DOHH2 (cell line): ENCODE measurements around the gene AGK.

Experiments used
- H3F3A ChIP-seq: fragments of 200-600 bp; sonication (generic), shearing (Covaris generic); 2 replicates; pipeline ENCODE4 v1.6.0; 2016; ENCODE audit warnings: antibody characterized with exemption, mild to moderate bottlenecking; ENCODE audit not compliant: control insufficient read depth, insufficient read depth
- H3K27ac ChIP-seq: fragments of 200-600 bp; sonication (generic); 2 replicates; pipeline ENCODE4 v1.5.1; 2014; ENCODE audit warnings: low read depth, mild to moderate bottlenecking, low read length, moderate library complexity
- H3K27me3 ChIP-seq: fragments of 200-600 bp; sonication (generic); 2 replicates; pipeline ENCODE4 v1.6.1; 2014; ENCODE audit warnings: mild to moderate bottlenecking, low read length, mixed read lengths; ENCODE audit not compliant: control insufficient read depth
- H3K36me3 ChIP-seq: fragments of 200-600 bp; sonication (generic); 2 replicates; pipeline ENCODE4 v1.6.1; 2014; ENCODE audit warnings: mild to moderate bottlenecking, low read length, moderate library complexity, mixed read lengths; ENCODE audit not compliant: control insufficient read depth
- H3K4me1 ChIP-seq: fragments of 200-600 bp; sonication (generic); 2 replicates; pipeline ENCODE4 v1.6.1; 2014; ENCODE audit warnings: mild to moderate bottlenecking, low read length, mixed read lengths; ENCODE audit not compliant: control insufficient read depth
- H3K4me2 ChIP-seq: fragments of 200-600 bp; sonication (generic); 2 replicates; pipeline ENCODE4 v1.6.0; 2014; ENCODE audit warnings: mild to moderate bottlenecking, low read length, moderate library complexity
- H3K4me3 ChIP-seq: fragments of 200-600 bp; sonication (generic); 2 replicates; pipeline ENCODE4 v1.5.1; 2014; ENCODE audit warnings: mild to moderate bottlenecking, low read length, mixed read lengths
- H3K79me2 ChIP-seq: fragments of 200-600 bp; sonication (generic); 2 replicates; pipeline ENCODE4 v1.6.1; 2014; ENCODE audit warnings: mild to moderate bottlenecking, low read length, mixed read lengths; ENCODE audit not compliant: control insufficient read depth
- H3K9me2 ChIP-seq: fragments of 200-600 bp; sonication (generic); replicated peaks from 2 replicates; pipeline ENCODE4 v1.6.1; 2014; ENCODE audit warnings: mild to moderate bottlenecking, low read length, mixed read lengths; ENCODE audit not compliant: control insufficient read depth
- H3K9me3 ChIP-seq: fragments of 200-600 bp; sonication (generic); 2 replicates; pipeline ENCODE4 v1.6.1; 2014; ENCODE audit warnings: antibody characterized with exemption, low read length, mixed read lengths; ENCODE audit not compliant: control insufficient read depth, insufficient read depth
- H4K20me1 ChIP-seq: fragments of 200-600 bp; sonication (generic); 2 replicates; pipeline ENCODE4 v1.6.0; 2014; ENCODE audit warnings: low read depth, mild to moderate bottlenecking, antibody characterized with exemption, low read length, moderate library complexity; ENCODE audit not compliant: control insufficient read depth, insufficient read depth
- EZH2phosphoT487 ChIP-seq: fragments of 200-600 bp; sonication (generic); IDR thresholded peaks from 2 replicates; pipeline ENCODE4 v1.6.1; 2017; ENCODE audit warnings: borderline replicate concordance, mild to moderate bottlenecking, antibody characterized with exemption, low read length, moderate library complexity, mixed read lengths
- TF ChIP-seq, protein P1 (sequence below): fragments of 200-600 bp; sonication (generic); IDR thresholded peaks from one replicate; pipeline ENCODE4 v1.5.1; 2014; ENCODE audit warnings: antibody characterized with exemption, mild to moderate bottlenecking, low read depth, low read length; ENCODE audit not compliant: poor library complexity, severe bottlenecking

The AGK gene

DNA sequence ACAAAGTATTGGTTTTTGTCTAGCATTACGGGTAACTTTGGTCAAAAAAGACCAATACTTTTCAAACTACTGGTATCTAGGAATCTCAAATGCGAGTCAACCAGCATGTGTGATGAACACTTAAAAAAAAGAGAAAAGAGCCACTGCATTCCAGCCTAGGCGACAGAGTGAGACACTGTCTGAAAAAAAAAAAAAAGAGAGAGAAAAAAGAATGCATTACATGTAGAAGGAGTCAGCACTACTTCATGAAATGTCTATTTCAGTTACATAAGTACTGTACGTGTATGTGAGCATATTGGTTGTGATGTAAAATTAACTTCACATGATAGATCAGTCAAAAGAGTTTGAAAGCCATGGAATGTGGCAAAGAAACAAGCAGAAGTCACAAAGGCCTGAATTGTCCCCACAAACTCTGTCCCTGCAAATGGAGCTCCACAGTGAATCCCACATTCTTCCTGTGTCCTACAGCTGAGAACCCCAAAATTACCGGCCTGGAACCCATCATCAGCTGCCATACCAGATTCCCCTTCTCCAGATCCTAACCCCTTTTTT lies 149.2 kb downstream of the AGK start:
- peak overlapping the region; percentile 75 for H3K4me2 ChIP-seq
- H3F3A ChIP-seq, result peaks cover 4% of the 10 kb centered on the region; the same call in 1 of the 2 replicates
- peak overlapping the region; percentile 66 for H3K4me3 ChIP-seq

DNA sequence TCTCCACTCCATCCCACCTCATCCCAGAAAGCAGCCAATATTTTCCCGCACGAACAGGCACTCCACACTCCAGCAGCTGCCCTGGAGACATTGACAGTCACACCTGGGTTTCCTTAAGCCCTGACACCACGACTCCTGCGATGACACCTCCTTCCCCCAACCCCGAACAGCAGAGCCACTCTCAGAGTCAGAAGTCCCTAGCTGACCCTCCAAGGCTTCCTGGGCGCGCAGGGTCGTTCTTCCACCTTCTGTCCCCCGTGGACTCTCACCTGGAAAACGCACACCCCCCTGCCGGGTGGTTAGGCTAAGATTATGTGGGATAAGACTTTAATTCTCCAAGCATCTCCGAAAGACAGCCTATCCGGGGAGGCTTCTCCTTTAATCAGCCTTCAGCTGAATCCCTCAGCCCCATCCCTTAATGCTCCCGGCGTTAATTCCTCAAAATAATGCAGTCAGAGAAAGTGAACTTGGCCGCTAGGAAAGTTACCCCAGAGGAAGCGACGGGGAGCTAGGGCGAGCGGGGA lies 149.7 kb downstream of the AGK start:
- Histone ChIP-seq H3K9me3 (no peaks in the 10 kb centered on the region), H3K4me3 (peak overlapping the region; percentile 66), H3K27ac (no peak overlapping the region), H3K4me2 (peak overlapping the region; percentile 75), H3K79me2 (no peaks in the 10 kb centered on the region), H3K36me3 (no peaks in the 10 kb centered on the region), H3F3A (peaks cover 4% of the 10 kb centered on the region; the same call in 1 of the 2 replicates), H3K4me1 (peaks cover 42% of the 10 kb centered on the region), H3K27me3 (peaks cover 53% of the 10 kb centered on the region), H3K9me2 (no peaks in the 10 kb centered on the region), H4K20me1 (no peaks in the 10 kb centered on the region)
- TF ChIP-seq, protein P1, sequence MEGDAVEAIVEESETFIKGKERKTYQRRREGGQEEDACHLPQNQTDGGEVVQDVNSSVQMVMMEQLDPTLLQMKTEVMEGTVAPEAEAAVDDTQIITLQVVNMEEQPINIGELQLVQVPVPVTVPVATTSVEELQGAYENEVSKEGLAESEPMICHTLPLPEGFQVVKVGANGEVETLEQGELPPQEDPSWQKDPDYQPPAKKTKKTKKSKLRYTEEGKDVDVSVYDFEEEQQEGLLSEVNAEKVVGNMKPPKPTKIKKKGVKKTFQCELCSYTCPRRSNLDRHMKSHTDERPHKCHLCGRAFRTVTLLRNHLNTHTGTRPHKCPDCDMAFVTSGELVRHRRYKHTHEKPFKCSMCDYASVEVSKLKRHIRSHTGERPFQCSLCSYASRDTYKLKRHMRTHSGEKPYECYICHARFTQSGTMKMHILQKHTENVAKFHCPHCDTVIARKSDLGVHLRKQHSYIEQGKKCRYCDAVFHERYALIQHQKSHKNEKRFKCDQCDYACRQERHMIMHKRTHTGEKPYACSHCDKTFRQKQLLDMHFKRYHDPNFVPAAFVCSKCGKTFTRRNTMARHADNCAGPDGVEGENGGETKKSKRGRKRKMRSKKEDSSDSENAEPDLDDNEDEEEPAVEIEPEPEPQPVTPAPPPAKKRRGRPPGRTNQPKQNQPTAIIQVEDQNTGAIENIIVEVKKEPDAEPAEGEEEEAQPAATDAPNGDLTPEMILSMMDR, result no peak
- no peak for TF ChIP-seq EZH2phosphoT487

More for the DNA sequence above, 149.2 kb downstream of the AGK start:
- H3K9me2 ChIP-seq, result no peaks in the 10 kb centered on the region
- TF ChIP-seq EZH2phosphoT487, result no peak
- TF ChIP-seq, protein P1, result no peak
- no peak overlapping the region for H3K27ac ChIP-seq
- H3K4me1 ChIP-seq, result peaks cover 43% of the 10 kb centered on the region
- no peaks in the 10 kb centered on the region for H3K36me3 ChIP-seq
- no peaks in the 10 kb centered on the region for H3K9me3 ChIP-seq
- H3K79me2 ChIP-seq, result no peaks in the 10 kb centered on the region
- no peaks in the 10 kb centered on the region for H4K20me1 ChIP-seq
- H3K27me3 ChIP-seq, result peaks cover 55% of the 10 kb centered on the region

DNA sequence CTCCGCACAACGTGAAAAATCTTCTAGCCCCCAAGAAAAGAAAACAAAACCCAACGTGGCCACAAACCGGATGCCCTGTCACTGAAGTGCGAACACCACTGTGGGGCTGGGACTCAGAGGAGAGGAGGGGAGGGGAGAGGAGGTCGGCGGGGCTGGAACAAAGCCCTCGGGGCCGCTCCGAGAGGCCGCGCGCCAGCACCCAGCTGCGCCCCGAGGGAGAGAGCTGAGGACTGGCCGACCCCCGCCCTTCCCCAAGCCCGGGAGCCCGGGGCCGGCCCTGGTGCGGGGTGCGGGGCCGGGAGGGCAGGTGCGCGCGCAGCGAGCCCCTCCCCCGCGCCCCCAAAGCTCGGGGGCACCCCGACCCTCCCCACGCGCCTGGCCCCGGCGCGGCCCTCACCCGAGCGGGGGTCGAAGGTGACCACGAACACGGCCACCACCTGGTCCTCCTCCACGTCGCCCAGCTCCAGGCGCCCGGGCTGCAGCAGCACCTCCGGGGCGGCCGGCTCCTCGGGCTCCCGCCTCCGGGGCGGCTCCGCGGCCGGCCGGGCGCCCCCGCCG lies 150.4 kb downstream of the AGK start:
- Histone ChIP-seq H3K4me1 (peaks cover 36% of the 10 kb centered on the region), H3K27ac (no peak overlapping the region), H3K4me2 (peak overlapping the region; percentile 72)

More for the DNA sequence above, 150.4 kb downstream of the AGK start:
- no peaks in the 10 kb centered on the region for H3K9me3 ChIP-seq
- no peaks in the 10 kb centered on the region for H3K9me2 ChIP-seq
- no peaks in the 10 kb centered on the region for H3K36me3 ChIP-seq
- H3K79me2 ChIP-seq, result no peaks in the 10 kb centered on the region
- TF ChIP-seq, protein P1, result no peak
- TF ChIP-seq EZH2phosphoT487, result no peak
- peaks cover 54% of the 10 kb centered on the region for H3K27me3 ChIP-seq
- H4K20me1 ChIP-seq, result no peaks in the 10 kb centered on the region
- peak overlapping the region; percentile 75 for H3K4me3 ChIP-seq
- peaks cover 4% of the 10 kb centered on the region; the same call in 1 of the 2 replicates for H3F3A ChIP-seq
